DMS53 (cell line): ENCODE measurements around the gene SHROOM3.

Experiments
- DNase-seq: peaks from one replicate; lab custom pipeline; 2025; lab: John Stamatoyannopoulos, UW

Gene SHROOM3

GRCh38 chr4:76540486-76540885, 105.5 kb downstream of the SHROOM3 start:
- DNase-seq = no peak

GRCh38 chr4:76543378-76543777, 108.3 kb downstream of the SHROOM3 start:
- DNase-seq = no peak

- DNase-seq = no peak
Observed at GRCh38 chr4:76544725-76545124, 109.7 kb downstream of the SHROOM3 start.

- no peak for DNase-seq
Observed at GRCh38 chr4:76545226-76545884, 110.3 kb downstream of the SHROOM3 start.

- DNase-seq = no peak
Observed at GRCh38 chr4:76546327-76546726, 111.3 kb downstream of the SHROOM3 start.

- peak; percentile 38 for DNase-seq
Observed at GRCh38 chr4:76546759-76547742, 112.0 kb downstream of the SHROOM3 start.

- peak; percentile 57 for DNase-seq
Observed at GRCh38 chr4:76548704-76549103, 113.7 kb downstream of the SHROOM3 start.

GRCh38 chr4:76549765-76550164, 114.7 kb downstream of the SHROOM3 start:
- DNase-seq = no peak

GRCh38 chr4:76550966-76551780, 116.1 kb downstream of the SHROOM3 start:
- DNase-seq = no peak

GRCh38 chr4:76554630-76555029, 119.6 kb downstream of the SHROOM3 start:
- no peak for DNase-seq

- no peak for DNase-seq
Observed at GRCh38 chr4:76556452-76556851, 121.4 kb downstream of the SHROOM3 start.

- no peak for DNase-seq
Observed at GRCh38 chr4:76558396-76559235, 123.6 kb downstream of the SHROOM3 start.

GRCh38 chr4:76559236-76560071, 124.4 kb downstream of the SHROOM3 start:
- DNase-seq = no peak

GRCh38 chr4:76562161-76562560, 127.1 kb downstream of the SHROOM3 start:
- no peak for DNase-seq

- no peak for DNase-seq
Observed at GRCh38 chr4:76562836-76563453, 127.9 kb downstream of the SHROOM3 start.

GRCh38 chr4:76563454-76564122, 128.6 kb downstream of the SHROOM3 start:
- peak; percentile 19 for DNase-seq

- no peak for DNase-seq
Observed at GRCh38 chr4:76564123-76564915, 129.3 kb downstream of the SHROOM3 start.

GRCh38 chr4:76568262-76568661, 133.2 kb downstream of the SHROOM3 start:
- DNase-seq = no peak

GRCh38 chr4:76569225-76569624, 134.2 kb downstream of the SHROOM3 start:
- peak; percentile 19 for DNase-seq
